ENCODE results near the gene WWOX.

DNA sequence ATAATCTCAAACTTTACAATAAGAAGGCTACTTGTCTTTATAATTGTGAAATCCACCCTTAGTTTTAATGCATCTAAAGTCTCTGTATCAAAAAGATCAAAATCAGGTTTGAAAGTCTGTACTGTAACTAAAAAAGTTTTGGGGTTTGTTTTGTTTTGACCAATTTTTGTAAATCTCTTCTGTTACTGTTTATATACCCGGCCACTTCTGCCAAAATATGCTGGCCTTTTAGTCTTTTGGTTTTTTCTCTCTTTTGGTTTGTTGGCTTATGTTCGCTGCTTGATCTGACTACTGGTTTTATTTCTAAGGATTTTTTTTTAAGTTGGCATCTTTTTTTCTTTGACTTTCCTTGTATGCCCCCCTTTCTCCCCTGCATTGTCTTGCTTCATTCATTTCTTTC, 845.9 kb downstream of the WWOX start:
- TF ChIP-seq, protein P1, sequence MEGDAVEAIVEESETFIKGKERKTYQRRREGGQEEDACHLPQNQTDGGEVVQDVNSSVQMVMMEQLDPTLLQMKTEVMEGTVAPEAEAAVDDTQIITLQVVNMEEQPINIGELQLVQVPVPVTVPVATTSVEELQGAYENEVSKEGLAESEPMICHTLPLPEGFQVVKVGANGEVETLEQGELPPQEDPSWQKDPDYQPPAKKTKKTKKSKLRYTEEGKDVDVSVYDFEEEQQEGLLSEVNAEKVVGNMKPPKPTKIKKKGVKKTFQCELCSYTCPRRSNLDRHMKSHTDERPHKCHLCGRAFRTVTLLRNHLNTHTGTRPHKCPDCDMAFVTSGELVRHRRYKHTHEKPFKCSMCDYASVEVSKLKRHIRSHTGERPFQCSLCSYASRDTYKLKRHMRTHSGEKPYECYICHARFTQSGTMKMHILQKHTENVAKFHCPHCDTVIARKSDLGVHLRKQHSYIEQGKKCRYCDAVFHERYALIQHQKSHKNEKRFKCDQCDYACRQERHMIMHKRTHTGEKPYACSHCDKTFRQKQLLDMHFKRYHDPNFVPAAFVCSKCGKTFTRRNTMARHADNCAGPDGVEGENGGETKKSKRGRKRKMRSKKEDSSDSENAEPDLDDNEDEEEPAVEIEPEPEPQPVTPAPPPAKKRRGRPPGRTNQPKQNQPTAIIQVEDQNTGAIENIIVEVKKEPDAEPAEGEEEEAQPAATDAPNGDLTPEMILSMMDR (IDR thresholded peaks at IDR 0.05; ENCODE audit: low read length) = no peak
- TF ChIP-seq EZH2 (optimal IDR thresholded peaks at IDR 0.05; ENCODE audit: low read depth, low read length) = no peak
- TF ChIP-seq EZH2phosphoT487 (IDR thresholded peaks at IDR 0.05; ENCODE audit: low read length) = no peak

Data from MM.1S (cell line).